Neural cell (in vitro differentiated cells): ENCODE results near the gene BNIP5. TPM values are rescaled to one million over a fixed set of nuclear protein-coding genes. Genes with fewer than 3 reads are reported as not detected.
A peak's percentile ranks its signal among the peaks of the same experiment; 100 is the strongest.

Experiments used
- H2AFZ ChIP-seq: fragments of 200-600, 300-800 bp; sonication (generic), shearing (Covaris generic); 2 replicates; pipeline ENCODE4 v1.6.0; 2014; ENCODE audit warnings: low read depth, mild to moderate bottlenecking, antibody characterized with exemption, low read length, moderate library complexity
- H3F3A ChIP-seq: fragments of 200-600 bp; shearing (Covaris generic); 2 replicates; pipeline ENCODE4 v1.6.1; 2016; ENCODE audit warnings: mild to moderate bottlenecking, moderate library complexity, mixed read lengths, antibody characterized with exemption, low read length; ENCODE audit not compliant: insufficient read depth, poor library complexity, severe bottlenecking
- H3K27ac ChIP-seq: fragments of 200-600, 300-800 bp; sonication (generic), shearing (Covaris generic); 2 replicates; pipeline ENCODE4 v1.5.1; 2014; ENCODE audit warnings: mild to moderate bottlenecking, low read length, moderate library complexity
- H3K27me3 ChIP-seq: fragments of 300-800, 200-600 bp; sonication (generic), shearing (Covaris generic); 2 replicates; pipeline ENCODE4 v1.6.0; 2014; ENCODE audit warnings: mild to moderate bottlenecking, low read depth, low read length, moderate library complexity; ENCODE audit not compliant: insufficient read depth
- H3K36me3 ChIP-seq: fragments of 300-800, 200-600 bp; sonication (generic), shearing (Covaris generic); 2 replicates; pipeline ENCODE4 v1.5.1; 2014; ENCODE audit warnings: mild to moderate bottlenecking, antibody characterized with exemption, low read length, moderate library complexity; ENCODE audit not compliant: insufficient read depth
- H3K4me2 ChIP-seq: fragments of 300-800, 200-600 bp; sonication (generic), shearing (Covaris generic); 2 replicates; pipeline ENCODE4 v1.6.0; 2014; ENCODE audit warnings: mild to moderate bottlenecking, low read length
- H3K4me3 ChIP-seq: fragments of 300-800, 200-600 bp; sonication (generic), shearing (Covaris generic); 2 replicates; pipeline ENCODE4 v1.5.1; 2014; ENCODE audit warnings: mild to moderate bottlenecking, low read length, moderate library complexity
- H3K79me2 ChIP-seq: fragments of 200-600 bp; shearing (Covaris generic); replicated peaks from 2 replicates; pipeline ENCODE4 v1.6.0; 2014; ENCODE audit warnings: mild to moderate bottlenecking, low read length, moderate library complexity; ENCODE audit not compliant: insufficient read depth
- H3K9ac ChIP-seq: fragments of 300-800, 200-600 bp; sonication (generic), shearing (Covaris generic); 2 replicates; pipeline ENCODE4 v1.6.1; 2016; ENCODE audit warnings: mild to moderate bottlenecking, low read length, mixed read lengths
- H3K9me2 ChIP-seq: fragments of 200-600 bp; shearing (Covaris generic); 2 replicates; pipeline ENCODE4 v1.6.1; 2016; ENCODE audit warnings: mild to moderate bottlenecking, low read length, mixed read lengths; ENCODE audit not compliant: insufficient read depth
- H3K9me3 ChIP-seq: fragments of 200-600, 300-800 bp; sonication (generic), shearing (Covaris generic); 2 replicates; pipeline ENCODE4 v1.6.1; 2016; ENCODE audit warnings: mild to moderate bottlenecking, mixed run types, low read length, moderate library complexity, mixed read lengths
- H4K20me1 ChIP-seq: fragments of 200-600 bp; shearing (Covaris generic); 2 replicates; pipeline ENCODE4 v1.6.1; 2016; ENCODE audit warnings: mild to moderate bottlenecking, mixed run types; ENCODE audit not compliant: insufficient read depth
- CTCF ChIP-seq: fragments of 450-650 bp; IDR thresholded peaks from 2 replicates; pipeline ENCODE4 v1.5.1; 2014; ENCODE audit warnings: antibody characterized with exemption, mild to moderate bottlenecking, moderate library complexity; ENCODE audit not compliant: poor library complexity, severe bottlenecking
- EP300 ChIP-seq: fragments of 450-650 bp; conservative IDR thresholded peaks from 2 replicates; pipeline ENCODE4 v1.6.1; 2014; ENCODE audit warnings: antibody characterized with exemption, mild to moderate bottlenecking, moderate library complexity; ENCODE audit not compliant: poor library complexity, severe bottlenecking
- EZH2 ChIP-seq: fragments of 200-600, 300-800 bp; shearing (Covaris generic), sonication (generic); IDR thresholded peaks from 2 replicates; pipeline ENCODE4 v1.6.1; 2014; ENCODE audit warnings: antibody characterized with exemption, low read length, borderline replicate concordance, mild to moderate bottlenecking; ENCODE audit not compliant: insufficient read depth, poor library complexity, severe bottlenecking
- MXI1 ChIP-seq: fragments of 450-650 bp; conservative IDR thresholded peaks from 2 replicates; pipeline ENCODE4 v1.6.1; 2014; ENCODE audit warnings: antibody characterized with exemption, mild to moderate bottlenecking; ENCODE audit not compliant: poor library complexity, severe bottlenecking
- POLR2AphosphoS5 ChIP-seq: IDR thresholded peaks from 2 replicates; pipeline ENCODE4 v1.6.1; 2012
- RAD21 ChIP-seq: fragments of 450-650 bp; conservative IDR thresholded peaks from 2 replicates; pipeline ENCODE4 v1.6.1; 2014; ENCODE audit warnings: antibody characterized with exemption, mild to moderate bottlenecking, moderate library complexity
- REST ChIP-seq: IDR thresholded peaks from 2 replicates; pipeline ENCODE4 v1.6.1; 2012; ENCODE audit warnings: borderline replicate concordance
- SMC3 ChIP-seq: fragments of 450-650 bp; conservative IDR thresholded peaks from 2 replicates; pipeline ENCODE4 v1.6.1; 2014; ENCODE audit warnings: antibody characterized with exemption, mild to moderate bottlenecking, moderate library complexity; ENCODE audit not compliant: poor library complexity
- TAF1 ChIP-seq: IDR thresholded peaks from 2 replicates; pipeline ENCODE4 v1.6.1; 2012; ENCODE audit warnings: low read depth
- polyA plus RNA-seq: library from polyadenylated mRNA; depleted of rRNA; stranded (reverse); fragments of >200 nt; gene quantifications from 2 replicates; pipeline ENCODE4 v1.2.3, GENCODE V29; 2014

Gene BNIP5
- polyA plus RNA-seq, 1 donor from 2014 or later = not detected

- Histone ChIP-seq H3K79me2 (no peaks in the 10 kb centered on the region), H3K9ac (peak overlapping the region; percentile 65), H3K36me3 (no peaks in the 10 kb centered on the region), H3K27me3 (no peaks in the 10 kb centered on the region), H3F3A (peaks cover 5% of the 10 kb centered on the region), H3K9me3 (no peaks in the 10 kb centered on the region), H2AFZ (no peak overlapping the region), H3K9me2 (no peaks in the 10 kb centered on the region), H3K27ac (peak overlapping the region; percentile 98), H3K4me3 (no peak overlapping the region), H3K4me2 (no peak overlapping the region), H4K20me1 (no peaks in the 10 kb centered on the region)
- TF ChIP-seq RAD21 = no peak
- no peak for TF ChIP-seq EZH2
- TF ChIP-seq TAF1 = no peak
- TF ChIP-seq POLR2AphosphoS5 = no peak
- TF ChIP-seq MXI1 = no peak
- no peak for TF ChIP-seq CTCF
These were observed 53.1 kb downstream of the BNIP5 start for GRCh38 chr6:36283608-36284007.

GRCh38 chr6:36280983-36281382 lies 55.7 kb downstream of the BNIP5 start:
- H2AFZ ChIP-seq = no peak overlapping the region
- H3K4me3 ChIP-seq = no peak overlapping the region
- TF ChIP-seq SMC3 (no peak), CTCF (no peak), EZH2 (no peak), TAF1 (no peak)
- H4K20me1 ChIP-seq = no peaks in the 10 kb centered on the region
- no peaks in the 10 kb centered on the region for H3K79me2 ChIP-seq
- no peak overlapping the region for H3K4me2 ChIP-seq
- no peaks in the 10 kb centered on the region for H3K9me3 ChIP-seq
- peaks cover 5% of the 10 kb centered on the region for H3F3A ChIP-seq
- no peak overlapping the region for H3K27ac ChIP-seq
- no peaks in the 10 kb centered on the region for H3K9me2 ChIP-seq
- H3K9ac ChIP-seq = no peak overlapping the region
- H3K27me3 ChIP-seq = no peaks in the 10 kb centered on the region
- no peaks in the 10 kb centered on the region for H3K36me3 ChIP-seq

GRCh38 chr6:36280467-36280866 lies 56.2 kb downstream of the BNIP5 start:
- Histone ChIP-seq H3K4me2 (no peak overlapping the region), H3K79me2 (no peaks in the 10 kb centered on the region), H3K4me3 (no peak overlapping the region), H3K27ac (no peak overlapping the region), H4K20me1 (no peaks in the 10 kb centered on the region), H3K27me3 (no peaks in the 10 kb centered on the region), H3F3A (peaks cover 5% of the 10 kb centered on the region), H2AFZ (no peak overlapping the region), H3K9me3 (no peaks in the 10 kb centered on the region), H3K36me3 (no peaks in the 10 kb centered on the region), H3K9ac (no peak overlapping the region), H3K9me2 (no peaks in the 10 kb centered on the region)
- TF ChIP-seq POLR2AphosphoS5 (no peak), REST (no peak), EP300 (no peak), CTCF (no peak), SMC3 (no peak), EZH2 (no peak)
